Esophagus muscularis mucosa (tissue), 4 donors: ENCODE results near the gene ADIPOR1.

Experiments
- EP300 ChIP-seq: sonication (generic); formaldehyde crosslinking; IDR thresholded peaks from one replicate; pipeline ENCODE4 v1.6.1; 2017; ENCODE audit warnings: antibody characterized with exemption
- POLR2A ChIP-seq: fragments of 450-650 bp; IDR thresholded peaks from one replicate; pipeline ENCODE4 v1.6.1; 2017; ENCODE audit warnings: antibody characterized with exemption, moderate library complexity, mild to moderate bottlenecking, low read depth
- POLR2AphosphoS5 ChIP-seq, 2 donors: sonication (generic); formaldehyde crosslinking; IDR thresholded peaks; one replicate each; pipeline ENCODE4 v1.6.1; 2017; ENCODE audit warnings: antibody characterized with exemption in 2 of 2
- TF ChIP-seq, protein P1 (sequence below), 3 experiments: fragments of 200-600 bp in 2 of 3; fragments of 450-650 bp in 1 of 3; sonication (generic) in 2 of 3; IDR thresholded peaks; one replicate each; pipeline ENCODE4 v1.5.1; 2017 to 2019; ENCODE audit warnings: antibody characterized with exemption in 3 of 3, mild to moderate bottlenecking in 2 of 3, moderate library complexity in 1 of 3

DNA sequence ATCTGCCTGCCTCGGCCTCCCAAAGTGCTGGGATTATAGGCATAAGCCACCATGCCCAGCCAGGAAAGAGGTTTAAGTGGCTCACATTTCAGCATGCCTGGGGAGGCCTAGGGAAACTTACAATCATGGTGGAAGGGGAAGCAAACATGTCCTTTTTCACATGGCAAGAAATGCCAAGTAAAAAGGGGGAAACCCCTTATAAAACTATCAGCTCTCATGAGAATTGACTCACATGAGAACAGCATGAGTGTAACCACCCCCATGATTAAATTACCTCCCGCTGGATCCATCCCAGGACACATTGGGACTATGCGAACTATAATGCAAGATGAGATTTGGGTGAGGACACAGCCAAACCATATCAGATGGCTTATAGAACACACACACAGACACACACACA is 22.3 kb downstream of the ADIPOR1 start:
- TF ChIP-seq, protein P1, sequence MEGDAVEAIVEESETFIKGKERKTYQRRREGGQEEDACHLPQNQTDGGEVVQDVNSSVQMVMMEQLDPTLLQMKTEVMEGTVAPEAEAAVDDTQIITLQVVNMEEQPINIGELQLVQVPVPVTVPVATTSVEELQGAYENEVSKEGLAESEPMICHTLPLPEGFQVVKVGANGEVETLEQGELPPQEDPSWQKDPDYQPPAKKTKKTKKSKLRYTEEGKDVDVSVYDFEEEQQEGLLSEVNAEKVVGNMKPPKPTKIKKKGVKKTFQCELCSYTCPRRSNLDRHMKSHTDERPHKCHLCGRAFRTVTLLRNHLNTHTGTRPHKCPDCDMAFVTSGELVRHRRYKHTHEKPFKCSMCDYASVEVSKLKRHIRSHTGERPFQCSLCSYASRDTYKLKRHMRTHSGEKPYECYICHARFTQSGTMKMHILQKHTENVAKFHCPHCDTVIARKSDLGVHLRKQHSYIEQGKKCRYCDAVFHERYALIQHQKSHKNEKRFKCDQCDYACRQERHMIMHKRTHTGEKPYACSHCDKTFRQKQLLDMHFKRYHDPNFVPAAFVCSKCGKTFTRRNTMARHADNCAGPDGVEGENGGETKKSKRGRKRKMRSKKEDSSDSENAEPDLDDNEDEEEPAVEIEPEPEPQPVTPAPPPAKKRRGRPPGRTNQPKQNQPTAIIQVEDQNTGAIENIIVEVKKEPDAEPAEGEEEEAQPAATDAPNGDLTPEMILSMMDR (IDR thresholded peaks at IDR 0.05), result no peak
- TF ChIP-seq POLR2AphosphoS5 (IDR thresholded peaks at IDR 0.05) (no peak), POLR2A (no peak), EP300 (no peak)
